HuH-7 (cell line): ENCODE data around the gene PHRF1.
A peak's percentile ranks its signal among the peaks of the same experiment; 100 is the strongest.

ENCODE experiments used
- DNase-seq: peaks from one replicate; pipeline ENCODE4 v3.0.0; 2011; ENCODE audit warnings: low spot score

Gene PHRF1, protein sequence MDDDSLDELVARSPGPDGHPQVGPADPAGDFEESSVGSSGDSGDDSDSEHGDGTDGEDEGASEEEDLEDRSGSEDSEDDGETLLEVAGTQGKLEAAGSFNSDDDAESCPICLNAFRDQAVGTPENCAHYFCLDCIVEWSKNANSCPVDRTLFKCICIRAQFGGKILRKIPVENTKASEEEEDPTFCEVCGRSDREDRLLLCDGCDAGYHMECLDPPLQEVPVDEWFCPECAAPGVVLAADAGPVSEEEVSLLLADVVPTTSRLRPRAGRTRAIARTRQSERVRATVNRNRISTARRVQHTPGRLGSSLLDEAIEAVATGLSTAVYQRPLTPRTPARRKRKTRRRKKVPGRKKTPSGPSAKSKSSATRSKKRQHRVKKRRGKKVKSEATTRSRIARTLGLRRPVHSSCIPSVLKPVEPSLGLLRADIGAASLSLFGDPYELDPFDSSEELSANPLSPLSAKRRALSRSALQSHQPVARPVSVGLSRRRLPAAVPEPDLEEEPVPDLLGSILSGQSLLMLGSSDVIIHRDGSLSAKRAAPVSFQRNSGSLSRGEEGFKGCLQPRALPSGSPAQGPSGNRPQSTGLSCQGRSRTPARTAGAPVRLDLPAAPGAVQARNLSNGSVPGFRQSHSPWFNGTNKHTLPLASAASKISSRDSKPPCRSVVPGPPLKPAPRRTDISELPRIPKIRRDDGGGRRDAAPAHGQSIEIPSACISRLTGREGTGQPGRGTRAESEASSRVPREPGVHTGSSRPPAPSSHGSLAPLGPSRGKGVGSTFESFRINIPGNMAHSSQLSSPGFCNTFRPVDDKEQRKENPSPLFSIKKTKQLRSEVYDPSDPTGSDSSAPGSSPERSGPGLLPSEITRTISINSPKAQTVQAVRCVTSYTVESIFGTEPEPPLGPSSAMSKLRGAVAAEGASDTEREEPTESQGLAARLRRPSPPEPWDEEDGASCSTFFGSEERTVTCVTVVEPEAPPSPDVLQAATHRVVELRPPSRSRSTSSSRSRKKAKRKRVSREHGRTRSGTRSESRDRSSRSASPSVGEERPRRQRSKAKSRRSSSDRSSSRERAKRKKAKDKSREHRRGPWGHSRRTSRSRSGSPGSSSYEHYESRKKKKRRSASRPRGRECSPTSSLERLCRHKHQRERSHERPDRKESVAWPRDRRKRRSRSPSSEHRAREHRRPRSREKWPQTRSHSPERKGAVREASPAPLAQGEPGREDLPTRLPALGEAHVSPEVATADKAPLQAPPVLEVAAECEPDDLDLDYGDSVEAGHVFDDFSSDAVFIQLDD (N-terminal part only)

GRCh38 chr11:575996-576768 is at the start of gene PHRF1:
Gene PHRF1 (plus strand): TSS chr11:576470. CDS start chr11:581513, 5,043 bp downstream.
- DNase-seq, result peak; percentile 96

DNA sequence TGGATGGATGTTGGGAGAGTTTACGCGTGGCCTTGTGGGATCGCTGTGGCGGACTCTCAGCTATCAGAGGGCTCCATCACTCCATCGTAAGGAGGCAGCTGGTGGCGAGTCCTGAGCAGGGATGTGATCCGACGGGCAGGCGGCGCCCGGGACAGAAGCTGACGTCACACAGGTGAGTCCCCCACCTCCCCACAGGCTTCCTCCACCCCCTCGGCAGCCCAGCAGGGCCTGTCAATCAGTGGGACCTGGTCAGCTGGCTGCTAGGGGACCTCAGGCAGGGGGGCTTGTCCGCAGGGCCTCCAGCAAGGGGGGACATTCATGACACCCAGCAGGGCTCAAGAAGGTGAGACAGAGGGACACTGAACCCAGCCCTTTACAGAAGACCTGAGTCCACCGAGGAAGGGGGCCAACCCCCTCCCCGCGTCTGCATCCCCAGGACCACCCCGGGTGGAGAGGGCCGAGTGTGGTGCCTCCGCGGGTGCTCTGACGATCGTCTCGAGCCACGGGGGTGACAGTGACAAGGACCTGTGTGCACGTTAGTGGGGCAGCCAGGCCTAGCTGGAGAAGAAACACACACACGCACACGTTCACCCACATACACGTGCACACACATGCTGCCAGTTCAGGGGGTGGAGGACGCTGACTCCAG is 48.0 kb upstream of the PHRF1 start:
- no peak for DNase-seq

DNA sequence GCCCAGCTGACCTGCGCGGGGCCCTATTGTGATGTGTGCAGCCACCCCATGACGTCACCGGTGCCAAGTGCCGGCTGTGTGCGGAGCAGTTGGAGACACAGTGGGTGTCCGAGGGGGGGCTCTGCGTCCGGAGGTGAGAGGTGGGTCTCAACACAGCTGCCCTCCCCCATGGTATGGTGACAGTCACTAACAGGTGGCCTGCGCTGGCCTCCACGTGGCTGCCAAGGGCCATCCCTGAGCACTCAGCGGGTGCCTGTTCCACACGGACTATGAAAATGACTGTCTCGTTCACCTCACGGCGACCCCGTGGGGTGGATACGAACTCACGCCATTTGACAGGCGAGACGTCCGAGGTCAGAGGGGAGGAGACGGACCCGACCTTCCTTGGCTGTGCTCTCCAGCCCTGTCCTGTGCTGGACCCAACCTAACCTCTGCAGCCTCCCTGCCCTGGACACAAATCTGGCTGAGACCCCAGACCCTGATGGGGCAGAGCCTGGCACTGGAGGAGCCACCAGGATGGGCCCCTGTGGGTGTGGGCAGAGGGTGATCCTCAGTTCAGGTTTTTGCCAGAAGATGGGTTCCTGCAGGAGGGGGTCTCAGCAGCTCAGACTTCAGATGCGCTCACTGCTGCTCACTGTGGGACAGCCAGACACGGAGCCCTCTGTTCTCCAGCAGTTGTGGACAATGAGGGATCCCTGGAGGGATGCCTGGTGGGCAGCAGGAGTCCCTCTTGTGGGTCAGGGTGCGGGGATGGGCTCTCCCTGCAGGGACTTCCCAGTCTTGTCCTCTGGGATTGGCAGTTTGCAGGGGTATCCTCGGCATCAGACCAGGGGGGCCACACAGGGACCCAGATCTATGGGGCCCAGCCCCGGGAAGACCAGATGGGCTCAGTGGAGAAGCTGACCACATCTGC is 47.2 kb upstream of the PHRF1 start:
- DNase-seq, result no peak

- no peak for DNase-seq
Measured at GRCh38 chr11:529728-530411, 46.4 kb upstream of the PHRF1 start.

DNA sequence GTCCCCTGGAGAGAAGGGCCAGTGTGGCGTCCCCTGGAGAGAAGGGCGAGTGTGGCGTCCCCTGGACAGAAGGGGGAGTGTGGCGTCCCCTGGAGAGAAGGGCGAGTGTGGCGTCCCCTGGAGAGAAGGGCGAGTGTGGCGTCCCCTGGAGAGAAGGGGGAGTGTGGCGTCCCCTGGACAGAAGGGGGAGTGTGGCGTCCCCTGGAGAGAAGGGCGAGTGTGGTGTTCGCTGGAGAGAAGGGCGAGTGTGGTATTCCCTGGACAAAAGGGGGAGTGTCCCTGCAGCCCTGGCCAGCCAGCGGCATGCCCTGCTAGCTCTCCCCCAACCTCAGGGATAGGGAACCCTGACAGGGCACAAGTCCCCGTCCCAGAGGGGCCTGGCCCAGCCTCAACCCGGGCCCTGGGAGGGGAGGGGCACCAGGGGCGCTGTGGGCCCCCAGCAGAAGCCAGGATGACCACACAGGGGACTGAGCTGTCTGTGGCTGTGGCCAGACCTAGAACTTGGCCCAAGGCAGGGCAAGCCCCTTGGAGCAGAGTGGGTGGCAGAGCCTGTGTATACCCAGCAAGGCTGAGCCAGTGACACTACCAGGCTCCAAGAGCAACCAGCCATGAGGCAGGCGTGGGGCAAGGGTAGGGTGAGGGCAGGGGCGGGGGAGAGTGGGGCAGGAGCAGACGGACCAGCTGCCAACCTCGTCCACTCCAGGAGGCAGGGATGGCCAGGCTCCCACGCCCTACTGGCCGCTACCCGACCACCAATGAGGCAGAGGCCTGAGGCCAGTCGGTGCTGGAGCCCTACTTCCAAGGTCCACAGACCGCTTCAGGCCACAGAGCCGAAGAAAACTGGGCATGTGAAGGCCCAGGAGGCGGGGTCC is 45.1 kb upstream of the PHRF1 start:
- no peak for DNase-seq

DNA sequence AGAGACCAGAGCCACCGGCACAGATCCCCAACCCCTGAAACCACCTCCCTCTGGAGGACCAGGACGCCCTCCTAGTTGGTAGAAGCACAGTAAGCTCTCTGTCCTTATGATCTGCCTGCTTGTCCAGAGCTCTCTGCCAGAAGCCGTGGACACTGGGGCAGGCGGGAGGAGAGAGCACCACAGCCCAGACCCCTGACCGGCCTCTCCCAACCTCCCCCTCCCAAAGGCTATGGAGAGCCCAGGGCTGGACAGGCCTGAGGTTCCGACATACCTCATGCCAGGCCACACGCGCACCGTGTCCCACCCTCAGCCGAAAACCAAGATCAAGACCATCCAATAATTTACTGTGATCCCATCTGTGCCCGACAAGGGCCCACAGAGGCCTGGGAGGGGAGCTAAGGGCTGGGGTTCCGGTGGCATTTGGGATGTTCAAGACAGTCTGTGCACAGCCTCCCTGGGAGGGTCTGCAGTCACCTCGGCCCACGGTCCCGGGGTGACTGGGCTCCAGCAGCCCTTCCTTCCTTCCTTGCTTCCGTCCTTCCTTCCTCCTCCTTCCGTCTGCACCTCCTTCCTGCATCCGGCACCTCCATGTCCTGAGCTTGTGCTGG is 44.2 kb upstream of the PHRF1 start:
- DNase-seq, result no peak

DNA sequence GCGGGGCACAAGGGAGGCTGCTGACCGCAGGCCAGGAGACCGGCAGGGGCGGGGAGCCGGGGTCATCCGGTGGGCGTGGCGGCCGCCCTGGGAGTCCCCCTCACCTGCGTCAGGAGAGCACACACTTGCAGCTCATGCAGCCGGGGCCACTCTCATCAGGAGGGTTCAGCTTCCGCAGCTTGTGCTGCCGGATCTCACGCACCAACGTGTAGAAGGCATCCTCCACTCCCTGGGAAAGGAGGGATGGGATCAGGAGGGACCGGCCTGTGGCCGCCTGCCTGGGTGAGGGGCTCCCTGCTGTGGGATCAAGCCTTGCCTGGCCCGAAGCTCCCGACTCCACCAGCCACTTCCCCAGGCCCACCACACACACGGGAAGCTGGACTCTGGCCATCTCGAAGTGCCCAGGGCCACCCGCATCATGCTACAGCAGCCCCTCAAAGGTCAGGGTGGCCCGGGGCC is 43.7 kb upstream of the PHRF1 start:
- no peak for DNase-seq

- DNase-seq, result no peak
Measured at GRCh38 chr11:532986-533585, 43.2 kb upstream of the PHRF1 start.

DNA sequence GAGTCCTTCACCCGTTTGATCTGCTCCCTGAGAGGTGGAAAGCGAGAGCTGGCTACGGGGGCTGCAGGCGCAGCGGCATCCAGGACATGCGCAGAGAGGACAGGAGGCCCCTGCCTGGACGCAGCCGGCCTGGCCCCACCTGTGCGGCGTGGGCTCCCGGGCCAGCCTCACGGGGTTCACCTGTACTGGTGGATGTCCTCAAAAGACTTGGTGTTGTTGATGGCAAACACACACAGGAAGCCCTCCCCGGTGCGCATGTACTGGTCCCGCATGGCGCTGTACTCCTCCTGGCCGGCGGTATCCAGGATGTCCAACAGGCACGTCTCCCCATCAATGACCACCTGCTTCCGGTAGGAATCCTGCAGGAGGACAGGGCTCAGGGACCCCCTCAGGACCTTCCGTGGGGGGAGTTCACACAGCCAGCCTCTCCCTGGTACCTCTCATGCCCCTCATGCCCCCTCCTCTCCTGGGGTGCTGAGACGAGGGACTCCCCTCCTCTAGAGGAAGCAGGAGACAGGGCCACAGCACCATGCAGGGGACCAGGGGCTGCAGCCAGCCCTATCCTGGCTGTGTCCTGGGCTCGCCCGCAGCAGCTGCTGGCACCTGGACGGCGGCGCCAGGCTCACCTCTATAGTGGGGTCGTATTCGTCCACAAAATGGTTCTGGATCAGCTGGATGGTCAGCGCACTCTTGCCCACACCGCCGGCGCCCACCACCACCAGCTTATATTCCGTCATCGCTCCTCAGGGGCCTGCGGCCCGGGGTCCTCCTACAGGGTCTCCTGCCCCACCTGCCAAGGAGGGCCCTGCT is 42.5 kb upstream of the PHRF1 start:
- DNase-seq, result no peak

DNA sequence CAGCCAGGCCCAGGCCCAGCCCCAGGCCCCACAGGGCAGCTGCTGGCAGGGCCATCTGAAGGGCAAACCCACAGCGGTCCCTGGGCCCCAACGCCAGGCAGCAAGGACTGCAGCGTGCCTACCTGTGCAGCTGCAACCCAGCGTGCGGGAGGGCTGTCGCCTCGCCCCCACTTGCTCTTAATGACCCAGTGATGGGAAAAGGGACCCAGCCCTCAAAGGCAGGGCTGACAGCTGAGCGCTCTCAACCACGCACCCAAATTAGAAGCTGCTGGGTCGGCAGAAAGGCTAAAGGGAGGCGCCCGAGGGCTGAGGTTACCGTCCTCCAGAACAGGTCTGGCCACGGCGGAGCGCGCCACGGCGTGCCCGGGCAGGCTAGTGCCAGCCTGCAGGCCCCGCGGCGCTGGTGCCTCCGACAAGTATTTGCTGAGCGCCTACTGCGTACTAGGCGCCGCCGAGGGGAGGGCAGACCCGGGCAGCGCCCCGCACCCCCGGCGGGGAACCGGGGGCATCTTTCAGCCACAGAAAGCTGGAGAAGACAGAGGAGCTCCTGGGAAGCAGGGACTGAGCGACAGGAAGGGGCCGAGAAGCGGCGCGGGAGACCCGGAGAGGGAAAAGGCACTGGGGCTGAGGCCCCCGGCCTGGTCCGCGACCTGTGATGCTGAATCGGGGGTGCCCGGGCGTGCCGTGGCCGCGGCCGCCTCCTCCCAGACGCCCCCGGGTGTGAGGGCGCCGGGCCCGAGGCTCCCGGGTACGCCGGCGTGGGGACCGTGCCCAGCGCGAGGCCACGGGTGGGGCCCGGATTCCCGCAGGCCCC is 41.7 kb upstream of the PHRF1 start:
- no peak for DNase-seq

DNA sequence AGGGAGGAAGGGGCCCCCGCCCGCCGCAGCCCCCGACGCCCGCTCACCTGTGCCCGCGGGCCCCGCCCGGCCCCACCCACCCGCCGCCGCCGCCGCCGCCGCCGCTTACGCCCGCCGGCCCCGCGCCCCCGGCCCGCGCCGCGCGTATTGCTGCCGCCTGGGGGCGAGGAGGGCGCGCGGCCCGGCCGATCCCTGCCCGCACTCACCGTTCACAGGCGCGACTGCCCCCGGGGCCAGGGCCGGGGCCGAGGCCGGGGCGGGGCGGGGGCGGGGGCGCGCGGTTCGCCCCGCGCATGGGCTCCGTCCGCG is 41.1 kb upstream of the PHRF1 start:
- no peak for DNase-seq

- peak; percentile 99 for DNase-seq
Measured at GRCh38 chr11:535519-536454, 40.5 kb upstream of the PHRF1 start, which contains the start of gene HRAS. Gene HRAS (minus strand): TSS chr11:535576.

DNA sequence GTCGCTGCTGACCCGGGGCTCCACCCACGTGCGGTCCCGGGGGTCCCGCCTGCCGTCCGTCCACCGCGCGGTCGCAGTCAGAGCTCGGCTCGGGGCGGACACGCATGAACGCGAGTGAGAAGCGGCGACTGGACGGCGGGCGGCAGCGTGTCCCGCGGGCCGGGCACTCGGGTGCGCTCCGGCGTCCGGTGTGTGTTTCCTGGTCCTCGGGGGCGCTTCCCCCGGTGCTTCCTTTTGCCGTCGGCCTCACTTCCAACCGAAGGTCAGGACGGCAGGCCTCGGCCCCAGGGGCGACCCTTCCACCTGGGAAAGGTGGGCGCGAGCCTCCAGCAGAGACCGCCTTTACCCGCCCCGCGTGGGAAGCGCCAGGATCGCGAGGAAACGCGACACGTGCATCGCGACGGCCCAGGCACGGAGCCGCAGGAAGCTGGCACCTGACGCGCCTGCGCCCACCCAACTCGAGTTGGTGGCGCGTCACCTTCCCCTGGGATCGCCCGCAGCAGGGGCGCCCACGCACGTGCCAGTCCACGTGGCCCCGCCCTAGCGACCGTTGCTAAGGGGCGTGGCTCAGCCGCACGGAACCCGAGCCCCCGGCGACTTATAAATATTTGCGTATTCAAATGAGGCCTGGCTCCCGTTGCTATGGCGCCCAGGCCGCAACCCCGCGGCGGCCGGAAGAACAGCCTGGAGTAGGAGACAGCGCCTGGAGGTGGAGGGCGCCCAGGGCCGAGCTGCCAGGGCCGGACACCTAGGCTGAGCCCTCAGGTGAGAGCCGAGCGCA is 39.2 kb upstream of the PHRF1 start, which contains the start of gene LRRC56:
Gene LRRC56, plus strand, starts transcription at position 687 of the 781 bp plus-strand sequence. CDS start 3,158 bp downstream, outside the sequence.
- peak; percentile 98 for DNase-seq
